GM23338 (cell line): ENCODE data around the gene TXNL4B. TPM values are rescaled to one million over a fixed set of nuclear protein-coding genes. Genes with fewer than 3 reads are reported as not detected.

Source experiments
- ATAC-seq: fragments of 200-7000 bp; cut with Tn5 transposase; 3 replicates; pipeline ENCODE4 v1.9.1; 2020
- DNase-seq: peaks from one replicate; pipeline ENCODE4 v3.0.0-alpha.2; 2015; ENCODE audit warnings: low spot score
- H2AFZ ChIP-seq: fragments of 200-600 bp; sonication (generic); 2 replicates; pipeline ENCODE4 v1.8.0; 2016; ENCODE audit warnings: antibody characterized with exemption, mild to moderate bottlenecking, moderate library complexity
- H3F3A ChIP-seq: fragments of 200-600 bp; sonication (generic); replicated peaks from 2 replicates; pipeline ENCODE4 v1.8.0; 2017; ENCODE audit warnings: antibody characterized with exemption, mixed run types, low read depth
- H3K27ac ChIP-seq: fragments of 200-600 bp; sonication (generic); 2 replicates; pipeline ENCODE4 v1.6.1; 2016; ENCODE audit warnings: low read depth
- H3K27me3 ChIP-seq: fragments of 200-600 bp; sonication (generic); 2 replicates; pipeline ENCODE4 v1.8.0; 2016; ENCODE audit warnings: mild to moderate bottlenecking, mixed run types, moderate library complexity; ENCODE audit not compliant: insufficient read depth
- H3K36me3 ChIP-seq: fragments of 200-600 bp; sonication (generic); 2 replicates; pipeline ENCODE4 v1.8.0; 2016; ENCODE audit warnings: mild to moderate bottlenecking; ENCODE audit not compliant: insufficient read depth
- H3K4me1 ChIP-seq: fragments of 200-600 bp; sonication (generic); 2 replicates; pipeline ENCODE4 v1.8.0; 2016; ENCODE audit warnings: mild to moderate bottlenecking, moderate library complexity; ENCODE audit not compliant: insufficient read depth
- H3K4me2 ChIP-seq: fragments of 200-600 bp; sonication (generic); 2 replicates; pipeline ENCODE4 v1.7.1; 2017; ENCODE audit warnings: mixed run types
- H3K4me3 ChIP-seq: fragments of 200-600 bp; sonication (generic); 2 replicates; pipeline ENCODE4 v1.6.1; 2016; ENCODE audit warnings: mixed run types
- H3K79me2 ChIP-seq: fragments of 200-600 bp; sonication (generic); replicated peaks from 2 replicates; pipeline ENCODE4 v1.8.0; 2017; ENCODE audit warnings: mild to moderate bottlenecking; ENCODE audit not compliant: insufficient read depth
- H3K9me2 ChIP-seq: fragments of 200-600 bp; sonication (generic); 2 replicates; pipeline ENCODE4 v1.8.0; 2017; ENCODE audit not compliant: insufficient read depth
- H4K20me1 ChIP-seq: fragments of 200-600 bp; sonication (generic); replicated peaks from 2 replicates; pipeline ENCODE4 v1.8.0; 2017; ENCODE audit warnings: mild to moderate bottlenecking; ENCODE audit not compliant: insufficient read depth
- H3K27ac Mint-ChIP-seq: 2 replicates; pipeline ENCODE4 v1.8.0; 2020; ENCODE audit warnings: inconsistent platforms, mild to moderate bottlenecking, moderate library complexity, mixed read lengths
- H3K27me3 Mint-ChIP-seq: 3 replicates; pipeline ENCODE4 v1.8.0; 2022; ENCODE audit warnings: low read depth, mild to moderate bottlenecking, moderate library complexity, mixed read lengths, inconsistent platforms; ENCODE audit not compliant: insufficient read depth, poor library complexity
- H3K36me3 Mint-ChIP-seq: 3 replicates; pipeline ENCODE4 v1.8.0; 2021; ENCODE audit warnings: low read depth, mild to moderate bottlenecking, inconsistent platforms, moderate library complexity, mixed read lengths
- H3K4me1 Mint-ChIP-seq: 3 replicates; pipeline ENCODE4 v1.8.0; 2020; ENCODE audit warnings: mild to moderate bottlenecking, inconsistent platforms, mixed read lengths
- H3K4me3 Mint-ChIP-seq: 3 replicates; pipeline ENCODE4 v1.8.0; 2021; ENCODE audit warnings: moderate library complexity, mild to moderate bottlenecking, inconsistent platforms, mixed read lengths
- H3K9me3 Mint-ChIP-seq: 3 replicates; pipeline ENCODE4 v1.8.0; 2020; ENCODE audit warnings: moderate library complexity, mild to moderate bottlenecking, inconsistent platforms, mixed read lengths
- CREB1 ChIP-seq: fragments of 250-450 bp; sonication (Bioruptor Pico); IDR thresholded peaks from 2 replicates; pipeline ENCODE4 v1.5.0; 2020; ENCODE audit warnings: low read depth, mild to moderate bottlenecking, moderate library complexity
- ETS1 ChIP-seq: IDR thresholded peaks from 2 replicates; pipeline ENCODE4 v1.6.1; 2016; ENCODE audit warnings: antibody characterized with exemption
- EZH2 ChIP-seq: fragments of 200-600 bp; sonication (generic); IDR thresholded peaks from one replicate; pipeline ENCODE4 v1.8.0; 2017; ENCODE audit warnings: antibody characterized with exemption, mild to moderate bottlenecking, low read depth; ENCODE audit not compliant: unreplicated experiment
- EZH2phosphoT487 ChIP-seq: fragments of 200-600 bp; sonication (generic); IDR thresholded peaks from one replicate; pipeline ENCODE4 v1.8.1; 2018; ENCODE audit warnings: antibody characterized with exemption; ENCODE audit not compliant: unreplicated experiment
- JUNB ChIP-seq: IDR thresholded peaks from one replicate; pipeline ENCODE4 v1.6.1; 2016; ENCODE audit warnings: antibody characterized with exemption; ENCODE audit not compliant: unreplicated experiment
- POLR2AphosphoS5 ChIP-seq: IDR thresholded peaks from 2 replicates; pipeline ENCODE4 v1.6.1; 2016; ENCODE audit warnings: antibody characterized with exemption, low read depth
- REST ChIP-seq: IDR thresholded peaks from one replicate; pipeline ENCODE4 v1.6.1; 2018; ENCODE audit warnings: antibody characterized with exemption; ENCODE audit not compliant: unreplicated experiment
- ZNF114 ChIP-seq: fragments of 250-450 bp; sonication (Bioruptor Pico); IDR thresholded peaks from 2 replicates; pipeline ENCODE4 v1.5.0; 2020; ENCODE audit warnings: mild to moderate bottlenecking, moderate library complexity
- ZNF462 ChIP-seq: fragments of 250-450 bp; sonication (Bioruptor Pico); IDR thresholded peaks from 2 replicates; pipeline ENCODE4 v1.5.0; 2020; ENCODE audit warnings: mild to moderate bottlenecking, moderate library complexity
- polyA plus RNA-seq: library from polyadenylated mRNA; unstranded; fragments of >200 nt; fragmentation: Nextera tagmentation; extraction: Ambion mirVana; gene quantifications from 2 replicates; pipeline ENCODE4 v1.2.1, GENCODE V29; 2016
- total RNA-seq: library from RNA; depleted of rRNA; stranded (reverse); fragments of >200 nt; shearing (Covaris generic); gene quantifications from 2 replicates; pipeline ENCODE4 v1.2.3, GENCODE V29; 2014

TXNL4B gene
- total and polyA plus RNA-seq, 2 experiments from 2014 or later = 3.7 to 8.9 TPM

GRCh38 chr16:72110662-72111615, 17.5 kb upstream of the TXNL4B start:
- H3K9me3 Mint-ChIP-seq = no peaks in the 10 kb centered on the region
- H3K36me3 Mint-ChIP-seq = peaks cover 70% of the 10 kb centered on the region

GRCh38 chr16:72109966-72110530, 16.6 kb upstream of the TXNL4B start:
- H3F3A ChIP-seq = no peaks in the 10 kb centered on the region
- H3K36me3 Mint-ChIP-seq = peaks cover 79% of the 10 kb centered on the region
- no peaks in the 10 kb centered on the region for H3K4me1 Mint-ChIP-seq
- H3K36me3 ChIP-seq = peaks cover 42% of the 10 kb centered on the region
- H3K4me1 ChIP-seq = no peaks in the 10 kb centered on the region
- H4K20me1 ChIP-seq = no peaks in the 10 kb centered on the region; the same call in 1 of the 2 replicates
- H3K27me3 Mint-ChIP-seq = peaks cover 2% of the 10 kb centered on the region
- H3K9me3 Mint-ChIP-seq = no peaks in the 10 kb centered on the region
- H3K27ac ChIP-seq = no peak overlapping the region
- DNase-seq = no peak
- H3K9me2 ChIP-seq = no peaks in the 10 kb centered on the region
- no peaks in the 10 kb centered on the region for H3K79me2 ChIP-seq
- H3K27ac Mint-ChIP-seq = no peak overlapping the region
- ATAC-seq = no peak
- no peak overlapping the region for H3K4me3 Mint-ChIP-seq
- H3K27me3 ChIP-seq = no peaks in the 10 kb centered on the region
- no peak overlapping the region for H3K4me3 ChIP-seq
- no peak overlapping the region for H2AFZ ChIP-seq
- no peak overlapping the region for H3K4me2 ChIP-seq
- TF ChIP-seq EZH2phosphoT487 (no peak), ETS1 (no peak), EZH2 (no peak), JUNB (no peak), ZNF462 (CRISPR knock-in tag) (no peak), CREB1 (CRISPR knock-in tag) (no peak), REST (no peak), ZNF114 (CRISPR knock-in tag) (no peak), POLR2AphosphoS5 (no peak)

More at GRCh38 chr16:72110662-72111615, 17.5 kb upstream of the TXNL4B start:
- H3K4me3 Mint-ChIP-seq = no peak overlapping the region
- H3K27ac ChIP-seq = no peak overlapping the region
- H2AFZ ChIP-seq = no peak overlapping the region
- H3K36me3 ChIP-seq = peaks cover 37% of the 10 kb centered on the region
- no peaks in the 10 kb centered on the region for H3K4me1 ChIP-seq
- no peak overlapping the region for H3K4me2 ChIP-seq
- no peak for ATAC-seq
- no peak overlapping the region for H3K4me3 ChIP-seq
- no peaks in the 10 kb centered on the region for H3K4me1 Mint-ChIP-seq
- DNase-seq = no peak
- TF ChIP-seq EZH2 = no peak
- no peaks in the 10 kb centered on the region for H3K27me3 ChIP-seq
- no peaks in the 10 kb centered on the region; the same call in 1 of the 2 replicates for H4K20me1 ChIP-seq
- no peaks in the 10 kb centered on the region for H3F3A ChIP-seq
- no peaks in the 10 kb centered on the region for H3K9me2 ChIP-seq
- H3K79me2 ChIP-seq = no peaks in the 10 kb centered on the region
- H3K27ac Mint-ChIP-seq = no peak overlapping the region
- peaks cover 2% of the 10 kb centered on the region for H3K27me3 Mint-ChIP-seq
